Erythroblast (primary cell): ENCODE data around the gene WDR43.

ENCODE experiments used
- GATA1 ChIP-seq: IDR thresholded peaks from 2 replicates; pipeline ENCODE4 v1.6.1; 2011; ENCODE audit warnings: low read depth, mild to moderate bottlenecking, control low read depth, low read length, moderate library complexity
- POLR2A ChIP-seq: IDR thresholded peaks from 2 replicates; pipeline ENCODE4 v1.6.1; 2011; ENCODE audit warnings: mild to moderate bottlenecking, low read length

DNA sequence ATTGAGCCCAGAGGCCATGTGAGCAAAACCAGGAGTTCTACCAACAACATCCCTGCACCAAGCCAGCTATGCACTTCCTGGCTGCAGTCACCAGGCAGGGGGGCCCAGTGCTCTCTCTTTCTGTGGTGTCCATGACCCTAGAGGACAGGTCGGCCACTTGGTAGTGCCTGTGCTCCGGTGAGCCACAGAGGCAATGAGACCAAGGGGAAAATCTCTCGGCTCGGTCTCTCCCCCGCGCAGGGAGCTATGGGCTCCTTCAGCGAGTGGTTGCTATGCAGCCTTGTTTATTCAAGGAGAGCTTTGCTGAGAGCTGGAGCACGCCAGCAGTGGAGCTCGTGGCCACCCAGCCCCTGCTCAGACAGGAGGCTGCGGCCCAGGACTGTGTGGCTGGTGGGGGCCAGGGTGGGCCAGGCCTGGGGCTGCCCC, 86.6 kb downstream of the WDR43 start, which contains the start of gene TOGARAM2:
- TF ChIP-seq POLR2A (no peak), GATA1 (no peak)
